BE2C (cell line): ENCODE results near the gene TUBAL3.
"Not testable (repeated sequence)": the region's sequence is repeated elsewhere in the genome, so short reads cannot be mapped to it uniquely, and the experiment has no call there.

Source experiments
- DNase-seq: peaks from one replicate; pipeline ENCODE4 v3.0.0-alpha.2; 2020
- H3K27me3 ChIP-seq: fragments of 250-450 bp; sonication (Bioruptor Pico); 2 replicates; pipeline ENCODE4 v1.5.1; 2020; ENCODE audit warnings: mild to moderate bottlenecking
- H3K36me3 ChIP-seq: fragments of 250-450 bp; sonication (Bioruptor Pico); 2 replicates; pipeline ENCODE4 v1.5.1; 2020; ENCODE audit warnings: mild to moderate bottlenecking
- H3K4me1 ChIP-seq: fragments of 250-450 bp; sonication (Bioruptor Pico); 2 replicates; pipeline ENCODE4 v1.5.1; 2020
- H3K4me3 ChIP-seq: 2 replicates; pipeline ENCODE4 v1.5.1; 2011; ENCODE audit warnings: low read depth, low read length
- H3K9me3 ChIP-seq: fragments of 250-450 bp; sonication (Bioruptor Pico); 2 replicates; pipeline ENCODE4 v1.5.1; 2020
- TF ChIP-seq, protein P1 (sequence below): IDR thresholded peaks from 2 replicates; pipeline ENCODE4 v1.5.1; 2012; ENCODE audit warnings: mild to moderate bottlenecking, low read depth, low read length

TUBAL3 gene

DNA sequence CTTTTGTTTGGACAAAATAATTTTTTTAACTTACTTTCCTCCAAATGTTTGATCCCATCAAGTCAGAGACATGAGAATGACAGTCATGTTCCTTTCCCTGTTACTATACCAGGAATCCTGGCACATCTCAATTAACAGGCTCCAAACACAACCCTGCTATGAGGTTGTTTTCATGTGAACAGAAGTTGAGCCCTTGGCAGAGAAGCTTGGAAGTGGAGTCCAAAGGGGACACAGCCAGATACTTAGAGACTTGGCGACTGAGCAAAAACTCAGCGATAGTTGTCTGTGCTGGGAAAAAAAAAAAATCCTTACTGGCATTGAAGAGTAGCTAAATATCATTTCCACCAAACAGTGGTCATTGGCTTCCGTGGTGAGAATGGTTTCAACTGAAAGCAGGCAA is 12.8 kb downstream of the TUBAL3 start:
- Histone ChIP-seq H3K27me3 (no peaks in the 10 kb centered on the region), H3K4me3 (no peak overlapping the region), H3K4me1 (no peaks in the 10 kb centered on the region), H3K36me3 (no peaks in the 10 kb centered on the region), H3K9me3 (no peaks in the 10 kb centered on the region)
- DNase-seq = no peak
- TF ChIP-seq, protein P1, sequence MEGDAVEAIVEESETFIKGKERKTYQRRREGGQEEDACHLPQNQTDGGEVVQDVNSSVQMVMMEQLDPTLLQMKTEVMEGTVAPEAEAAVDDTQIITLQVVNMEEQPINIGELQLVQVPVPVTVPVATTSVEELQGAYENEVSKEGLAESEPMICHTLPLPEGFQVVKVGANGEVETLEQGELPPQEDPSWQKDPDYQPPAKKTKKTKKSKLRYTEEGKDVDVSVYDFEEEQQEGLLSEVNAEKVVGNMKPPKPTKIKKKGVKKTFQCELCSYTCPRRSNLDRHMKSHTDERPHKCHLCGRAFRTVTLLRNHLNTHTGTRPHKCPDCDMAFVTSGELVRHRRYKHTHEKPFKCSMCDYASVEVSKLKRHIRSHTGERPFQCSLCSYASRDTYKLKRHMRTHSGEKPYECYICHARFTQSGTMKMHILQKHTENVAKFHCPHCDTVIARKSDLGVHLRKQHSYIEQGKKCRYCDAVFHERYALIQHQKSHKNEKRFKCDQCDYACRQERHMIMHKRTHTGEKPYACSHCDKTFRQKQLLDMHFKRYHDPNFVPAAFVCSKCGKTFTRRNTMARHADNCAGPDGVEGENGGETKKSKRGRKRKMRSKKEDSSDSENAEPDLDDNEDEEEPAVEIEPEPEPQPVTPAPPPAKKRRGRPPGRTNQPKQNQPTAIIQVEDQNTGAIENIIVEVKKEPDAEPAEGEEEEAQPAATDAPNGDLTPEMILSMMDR = no peak

DNA sequence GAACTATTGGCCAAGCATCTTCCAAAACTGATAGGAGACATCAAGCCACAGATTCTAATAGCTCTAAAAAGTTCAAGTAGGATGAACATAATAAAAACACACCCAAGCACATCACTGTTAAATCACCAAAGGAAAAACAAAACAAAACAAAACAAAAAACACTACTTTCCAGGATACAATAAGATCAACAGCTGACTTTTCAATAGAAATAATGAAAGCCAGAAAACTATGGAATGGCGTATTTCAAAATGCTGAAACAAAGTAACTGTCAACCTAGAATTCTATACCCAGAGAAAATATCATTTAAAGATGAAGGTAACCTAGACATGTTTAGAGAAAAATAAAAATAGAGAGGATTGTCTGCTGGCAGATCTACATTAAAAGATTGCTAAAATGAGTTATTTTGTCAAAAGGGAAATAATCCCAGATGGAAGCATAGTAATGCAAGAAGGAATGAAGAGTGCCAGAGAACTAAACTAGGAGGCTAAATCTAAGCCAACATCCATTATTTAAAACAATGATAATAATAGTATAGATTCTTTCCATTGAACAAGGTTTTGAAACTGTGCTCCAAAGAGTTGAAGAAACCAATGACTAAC is 13.9 kb downstream of the TUBAL3 start:
- H3K4me1 ChIP-seq = no peaks in the 10 kb centered on the region
- no peak overlapping the region for H3K4me3 ChIP-seq
- no peaks in the 10 kb centered on the region for H3K36me3 ChIP-seq
- H3K27me3 ChIP-seq = no peaks in the 10 kb centered on the region
- TF ChIP-seq, protein P1 = no peak
- no peaks in the 10 kb centered on the region for H3K9me3 ChIP-seq
- no peak for DNase-seq

DNA sequence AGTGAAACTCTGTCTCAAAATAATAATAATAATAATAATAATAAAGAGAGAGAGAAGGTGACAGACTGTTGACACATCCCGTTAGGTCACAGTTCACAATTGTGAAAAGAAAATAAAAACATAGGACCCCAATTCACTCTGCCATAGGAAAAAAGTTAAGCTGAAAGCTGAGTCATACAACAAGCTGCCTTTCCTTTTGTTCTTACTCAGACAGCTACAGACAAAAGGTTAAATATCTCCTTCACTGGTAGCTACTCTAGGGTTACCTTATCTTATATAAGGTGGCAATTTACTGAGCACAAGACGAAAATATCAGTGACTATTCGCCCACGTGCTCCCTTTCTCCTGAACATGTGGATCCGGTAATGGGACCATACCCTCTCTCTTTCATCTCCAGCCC is 17.5 kb downstream of the TUBAL3 start:
- TF ChIP-seq, protein P1 = no peak
- DNase-seq = no peak
- H3K27me3 ChIP-seq = no peaks in the 10 kb centered on the region
- no peak overlapping the region for H3K4me3 ChIP-seq
- no peaks in the 10 kb centered on the region for H3K9me3 ChIP-seq
- H3K36me3 ChIP-seq = no peaks in the 10 kb centered on the region
- no peaks in the 10 kb centered on the region for H3K4me1 ChIP-seq

DNA sequence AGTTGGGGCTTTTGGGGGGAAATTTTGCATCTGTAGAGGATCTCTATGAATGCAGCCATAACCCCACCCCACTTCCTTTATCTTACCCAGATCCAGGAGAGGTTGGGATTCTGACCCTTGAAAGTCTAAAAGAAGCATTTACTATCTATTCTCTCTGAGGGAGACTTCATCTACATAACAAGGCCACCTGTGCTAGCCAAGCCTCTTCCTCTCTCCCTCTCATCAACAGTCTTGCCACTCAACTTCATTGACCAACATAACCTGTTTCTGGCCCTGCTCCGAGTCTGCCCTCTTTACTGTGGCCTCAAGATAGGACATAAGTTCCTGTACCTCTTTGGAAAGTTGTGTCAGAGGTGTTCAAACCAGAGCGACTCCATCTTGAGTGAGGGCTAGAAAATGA is 19.4 kb downstream of the TUBAL3 start:
- no peaks in the 10 kb centered on the region for H3K36me3 ChIP-seq
- no peaks in the 10 kb centered on the region for H3K9me3 ChIP-seq
- no peak overlapping the region for H3K4me3 ChIP-seq
- H3K4me1 ChIP-seq = no peaks in the 10 kb centered on the region
- H3K27me3 ChIP-seq = no peaks in the 10 kb centered on the region
- TF ChIP-seq, protein P1 = no peak
- no peak for DNase-seq

DNA sequence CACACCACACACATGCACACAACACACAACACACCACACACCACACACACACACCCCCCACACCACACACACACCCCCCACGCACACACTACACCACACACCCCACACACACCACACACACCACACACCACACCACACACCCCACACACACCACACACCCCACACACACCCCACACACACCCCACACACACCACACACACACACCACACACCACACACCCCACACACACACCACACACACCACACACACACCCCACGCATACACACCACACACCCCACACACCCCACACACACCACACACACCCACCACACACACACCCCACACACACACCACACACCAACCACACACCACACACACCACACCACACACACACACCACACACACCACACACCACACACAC is 23.4 kb downstream of the TUBAL3 start:
- Histone ChIP-seq H3K36me3 (no peaks in the 10 kb centered on the region), H3K4me1 (no peaks in the 10 kb centered on the region), H3K27me3 (no peaks in the 10 kb centered on the region), H3K4me3 (no peak overlapping the region), H3K9me3 (no peaks in the 10 kb centered on the region)
- TF ChIP-seq, protein P1 = no peak
- no peak for DNase-seq

DNA sequence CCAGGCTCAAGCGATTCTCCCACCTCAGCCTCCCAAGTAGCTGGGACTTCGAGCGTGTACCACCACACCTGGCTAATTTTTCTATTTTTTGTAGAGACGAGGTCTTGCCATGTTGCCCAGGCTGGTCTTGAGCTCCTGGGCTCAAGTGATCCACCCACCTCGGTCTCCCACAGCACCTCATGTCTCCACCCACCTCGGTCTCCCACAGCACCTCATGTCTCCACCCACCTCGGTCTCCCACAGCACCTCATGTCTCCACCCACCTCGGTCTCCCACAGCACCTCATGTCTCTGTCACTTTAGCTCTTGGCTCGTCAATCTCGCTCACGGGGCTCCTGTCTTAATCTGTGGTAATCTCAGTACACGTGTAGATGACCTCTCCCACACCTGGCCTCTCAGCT is 24.2 kb downstream of the TUBAL3 start:
- not testable (repeated sequence) for H3K36me3 ChIP-seq, H3K4me3 ChIP-seq, H3K4me1 ChIP-seq, H3K9me3 ChIP-seq, H3K27me3 ChIP-seq, DNase-seq

DNA sequence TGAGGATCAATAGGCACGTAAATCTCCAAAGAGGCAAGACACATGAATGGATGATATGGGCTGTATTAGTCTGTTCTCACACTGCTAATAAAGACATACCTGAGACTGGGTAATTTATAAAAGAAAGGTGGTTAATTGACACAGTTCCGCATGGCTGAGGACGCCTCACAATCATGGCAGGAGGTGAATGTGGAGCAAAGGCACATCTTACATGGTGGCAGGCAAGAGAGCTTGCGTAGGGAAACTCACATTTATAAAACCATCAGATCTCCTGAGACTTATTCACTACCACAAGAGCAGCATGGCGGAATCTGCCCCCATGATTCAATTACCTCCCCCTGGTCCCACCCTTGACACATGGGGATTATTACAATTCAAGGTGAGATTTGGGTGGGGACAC is 25.4 kb downstream of the TUBAL3 start:
- not testable (repeated sequence) for H3K9me3 ChIP-seq, H3K27me3 ChIP-seq, H3K4me1 ChIP-seq, DNase-seq, H3K4me3 ChIP-seq, H3K36me3 ChIP-seq
